HG03025 (cell line): ENCODE results near the gene SH3RF3.
A peak's percentile ranks its signal among the peaks of the same experiment; 100 is the strongest.

Experiments used
- ATAC-seq: cut with Tn5 transposase; IDR thresholded peaks from one replicate; pipeline ENCODE4 v1.9.1; 2021; ENCODE audit warnings: mild to moderate bottlenecking, moderate library complexity; ENCODE audit not compliant: unreplicated experiment, low FRiP score

Gene SH3RF3

DNA sequence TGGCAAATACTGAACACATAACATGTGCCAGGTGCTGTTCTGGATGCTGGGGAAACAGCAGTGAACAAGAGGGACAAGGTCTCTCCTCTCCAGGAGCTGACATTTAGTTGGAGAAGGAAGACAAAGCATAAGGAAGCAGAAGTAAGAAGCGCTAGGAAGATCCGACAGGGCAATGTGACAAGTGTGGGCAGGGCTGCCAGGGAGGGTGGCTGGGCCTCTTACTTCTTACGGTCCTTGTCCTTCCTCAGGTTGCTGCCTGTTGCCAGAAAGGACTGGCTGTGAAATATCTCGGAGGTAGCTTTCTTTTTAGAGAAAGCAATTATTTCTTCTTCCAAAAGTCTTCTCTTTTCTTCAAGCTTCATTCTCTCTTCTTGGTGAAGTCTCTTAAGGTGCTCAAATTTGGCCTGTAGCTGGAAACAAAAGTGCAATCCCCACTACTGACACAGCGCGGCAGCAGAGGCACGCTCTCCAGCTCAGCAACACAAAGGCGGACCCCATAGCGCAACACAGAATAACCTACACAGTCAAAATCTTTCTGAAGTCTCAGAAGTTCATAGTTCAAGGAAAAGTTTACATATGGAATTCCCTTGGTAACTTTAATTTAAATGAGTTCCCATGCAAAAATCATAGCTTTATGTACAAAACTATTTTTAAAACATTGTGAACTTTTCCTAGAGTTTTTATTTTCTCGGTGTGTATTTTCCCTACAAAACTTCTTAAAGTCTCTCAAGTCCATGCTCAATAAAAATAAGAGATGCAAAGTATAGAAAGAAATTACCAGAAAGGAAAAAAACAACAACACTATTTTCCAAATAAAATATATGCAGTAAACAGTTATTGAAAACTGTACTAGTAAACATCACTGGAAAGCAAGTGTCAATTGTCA lies 417.1 kb downstream of the SH3RF3 start:
- ATAC-seq: peak; percentile 55

- no peak for ATAC-seq
Observed at GRCh38 chr2:109547280-109547679, 418.3 kb downstream of the SH3RF3 start.

DNA sequence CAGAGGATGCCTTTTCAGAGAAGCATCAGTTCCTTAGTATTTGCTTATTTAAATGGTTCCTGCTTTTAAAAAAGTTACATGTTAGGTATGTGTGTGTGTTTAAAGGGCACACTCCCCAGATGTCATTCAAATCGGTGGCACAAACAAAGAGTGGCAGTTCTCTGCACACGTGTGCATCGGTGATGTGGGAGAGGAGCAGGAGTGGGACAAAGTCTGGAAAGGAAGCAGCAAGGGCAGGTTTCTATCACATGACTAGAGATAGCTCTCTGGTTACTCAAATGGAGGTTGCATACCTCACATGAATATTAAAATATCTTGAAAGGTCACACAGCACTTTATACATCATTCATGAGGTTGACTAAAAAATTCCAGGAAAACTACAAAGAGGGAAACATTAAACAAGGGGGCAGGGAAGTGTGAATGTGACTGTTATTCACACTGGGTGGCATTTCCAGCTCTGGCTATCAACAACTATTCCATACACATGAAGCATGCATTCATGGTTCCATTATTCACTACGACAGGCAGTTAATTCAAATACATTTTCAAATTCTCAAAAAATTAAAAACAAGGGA lies 420.1 kb downstream of the SH3RF3 start:
- ATAC-seq: no peak
